A549 (cell line): ENCODE data around the gene ASH1L. TPM values are rescaled to one million over a fixed set of nuclear protein-coding genes. Genes with fewer than 3 reads are reported as not detected.

ENCODE experiments used
- ATAC-seq, 2 experiments: fragments of 200-7000 bp in 1 of 2; fragments of >200 bp in 1 of 2; cut with Nextera tagmentation in 1 of 2; cut with Tn5 transposase in 1 of 2; 3 replicates each; pipeline versions ENCODE4 v1.8.0 to v1.9.1; 2018 to 2020; ENCODE audit warnings: mild to moderate bottlenecking in 1 of 2, moderate library complexity in 1 of 2
- CTCF ChIA-PET: fragments of 300-600 bp; sonication (Branson Sonifier 250); formaldehyde crosslinking; extraction: SDS; loops from one replicate; lab custom pipeline; 2021; ENCODE audit warnings: antibody characterized with exemption, inconsistent platforms; lab: Yijun Ruan, JAX
- POLR2A ChIA-PET: fragments of 350-600 bp; formaldehyde crosslinking; extraction: SDS; loops from one replicate; lab custom pipeline; 2021; ENCODE audit warnings: antibody characterized with exemption, inconsistent platforms; lab: Yijun Ruan, JAX
- DNase-seq, 2 experiments: peaks; one replicate each; pipeline versions ENCODE4 v3.0.0 to v3.0.0-alpha.2; 2011 to 2016; ENCODE audit warnings: low read depth in 1 of 2, low spot score in 1 of 2
- FAIRE-seq: peaks from 2 replicates; lab custom pipeline; 2011; peaks lifted over from hg19 to GRCh38; lab: Jason Lieb, UNC
- H3K27ac ChIP-seq, 2 experiments: fragments of >200 bp; sonication (Bioruptor Twin); formaldehyde crosslinking; 3 replicates each; pipeline ENCODE4 v1.5.1; 2016 to 2017
- H3K4me1 ChIP-seq: fragments of >200 bp; sonication (Bioruptor Twin); formaldehyde crosslinking; 3 replicates; pipeline ENCODE4 v1.6.1; 2016
- H3K4me2 ChIP-seq: fragments of >200 bp; sonication (Bioruptor Twin); formaldehyde crosslinking; 3 replicates; pipeline ENCODE4 v1.6.1; 2016
- H3K4me3 ChIP-seq: fragments of >200 bp; sonication (Bioruptor Twin); formaldehyde crosslinking; 3 replicates; pipeline ENCODE4 v1.5.1; 2016
- H3K9me3 ChIP-seq: fragments of >200 bp; sonication (Bioruptor Twin); formaldehyde crosslinking; 3 replicates; pipeline ENCODE4 v1.6.1; 2016
- BHLHE40 ChIP-seq: IDR thresholded peaks from 2 replicates; pipeline ENCODE4 v1.6.1; 2012; ENCODE audit warnings: low read depth, low read length, inconsistent platforms
- CBX8 ChIP-seq: fragments of 200-600 bp; sonication (generic); IDR thresholded peaks from 2 replicates; pipeline ENCODE4 v1.6.1; 2016
- ESRRA ChIP-seq: fragments of 150-350 bp; IDR thresholded peaks from 2 replicates; pipeline ENCODE4 v1.6.1; 2014; ENCODE audit warnings: mild to moderate bottlenecking, low read length, borderline replicate concordance
- FOSB ChIP-seq: fragments of 250-450 bp; sonication (Bioruptor Pico); IDR thresholded peaks from 2 replicates; pipeline ENCODE4 v1.5.0; 2020; ENCODE audit warnings: mild to moderate bottlenecking, moderate library complexity
- FOSL2 ChIP-seq, 2 experiments: fragments of 450-650 bp in 1 of 2; fragments of >200 bp in 1 of 2; sonication (Bioruptor Twin) in 1 of 2; formaldehyde crosslinking; IDR thresholded peaks; 2 replicates each; pipeline versions ENCODE4 v1.5.0 to v1.6.1; 2016 to 2020; ENCODE audit warnings: mild to moderate bottlenecking in 1 of 2, moderate library complexity in 1 of 2
- HEYL ChIP-seq: fragments of 250-450 bp; sonication (Bioruptor Pico); IDR thresholded peaks from 2 replicates; pipeline ENCODE4 v1.8.0; 2021; ENCODE audit warnings: mild to moderate bottlenecking, moderate library complexity
- HOXB13 ChIP-seq: fragments of 250-450 bp; sonication (Bioruptor Pico); IDR thresholded peaks from 2 replicates; pipeline ENCODE4 v1.5.0; 2020; ENCODE audit warnings: low read depth, mild to moderate bottlenecking, moderate library complexity
- HOXB5 ChIP-seq: fragments of 250-450 bp; sonication (Bioruptor Pico); IDR thresholded peaks from 2 replicates; pipeline ENCODE4 v1.5.0; 2020; ENCODE audit warnings: mild to moderate bottlenecking, moderate library complexity
- MYC ChIP-seq: IDR thresholded peaks from 2 replicates; pipeline ENCODE4 v1.6.1; 2012; ENCODE audit warnings: mild to moderate bottlenecking, inconsistent platforms, low read length, improper control_type of control experiment, borderline replicate concordance
- PHF8 ChIP-seq: fragments of 200-600 bp; sonication (generic); IDR thresholded peaks from 2 replicates; pipeline ENCODE4 v1.6.1; 2016; ENCODE audit warnings: low read depth, mild to moderate bottlenecking, antibody characterized with exemption, moderate library complexity, borderline replicate concordance
- POLR2AphosphoS2 ChIP-seq: conservative IDR thresholded peaks from 2 replicates; pipeline ENCODE4 v1.6.1; 2012; ENCODE audit warnings: low read length, improper control_type of control experiment, inconsistent platforms
- RAD21 ChIP-seq, 2 experiments: fragments of >200 bp in 1 of 2; sonication (Bioruptor Twin) in 1 of 2; formaldehyde crosslinking in 1 of 2; IDR thresholded peaks in 1 of 2; conservative IDR thresholded peaks in 1 of 2; 2 replicates in 1 of 2; 3 replicates in 1 of 2; pipeline ENCODE4 v1.6.1; 2012 to 2018; ENCODE audit warnings: inconsistent platforms in 1 of 2
- RCOR1 ChIP-seq: fragments of 150-350 bp; IDR thresholded peaks from 2 replicates; pipeline ENCODE4 v1.6.1; 2014; ENCODE audit warnings: antibody characterized with exemption, low read length, low read depth
- ZFP36 ChIP-seq: fragments of 450-650 bp; IDR thresholded peaks from 2 replicates; pipeline ENCODE4 v1.6.1; 2014; ENCODE audit warnings: borderline replicate concordance; ENCODE audit not compliant: partially characterized antibody
- ZSCAN20 ChIP-seq: fragments of 250-450 bp; sonication (Bioruptor Pico); IDR thresholded peaks from 2 replicates; pipeline ENCODE4 v1.8.0; 2022; ENCODE audit warnings: mild to moderate bottlenecking, moderate library complexity
- WGBS: methylation state at CpG from one replicate; pipeline ENCODE4 v1.1.6; 2017; ENCODE audit errors: missing lambda C conversion rate; 5-methylcytosine and 5-hydroxymethylcytosine counted together
- polyA plus RNA-seq, 4 experiments: library from polyadenylated mRNA; depleted of rRNA in 3 of 4; stranded (reverse); fragments of >200 nt; fragmentation: RNase III in 1 of 4; extraction: RNeasy Plus Mini Kit Qiagen cat#74134 plus additional on column Dnase treatment in 1 of 4; gene quantifications; 2 replicates in 3 of 4; 3 replicates in 1 of 4; pipeline ENCODE4 v1.2.3, GENCODE V29; 2011 to 2017
- TF ChIP-seq, protein P1 (sequence below): fragments of 150-350 bp; IDR thresholded peaks from 2 replicates; pipeline ENCODE4 v1.6.1; 2014; ENCODE audit warnings: low read depth, mild to moderate bottlenecking, low read length
- TF ChIP-seq, protein P2 (sequence below): fragments of >200 bp; sonication (Bioruptor Twin); formaldehyde crosslinking; IDR thresholded peaks from 2 replicates; pipeline ENCODE4 v1.6.1; 2016
- TF ChIP-seq, protein P3 (sequence below): fragments of 450-650 bp; IDR thresholded peaks from 2 replicates; pipeline ENCODE4 v1.6.1; 2014; ENCODE audit warnings: antibody characterized with exemption
- TF ChIP-seq, protein P4 (sequence below): IDR thresholded peaks from 2 replicates; pipeline ENCODE4 v1.6.1; 2012
- TF ChIP-seq, protein P5 (sequence below): IDR thresholded peaks from 2 replicates; pipeline ENCODE4 v1.6.1; 2012

The ASH1L gene
- polyA plus RNA-seq, 2 of the 4 experiments (the other 2 are of a cell fraction), result 10.0 to 32.8 TPM

DNA sequence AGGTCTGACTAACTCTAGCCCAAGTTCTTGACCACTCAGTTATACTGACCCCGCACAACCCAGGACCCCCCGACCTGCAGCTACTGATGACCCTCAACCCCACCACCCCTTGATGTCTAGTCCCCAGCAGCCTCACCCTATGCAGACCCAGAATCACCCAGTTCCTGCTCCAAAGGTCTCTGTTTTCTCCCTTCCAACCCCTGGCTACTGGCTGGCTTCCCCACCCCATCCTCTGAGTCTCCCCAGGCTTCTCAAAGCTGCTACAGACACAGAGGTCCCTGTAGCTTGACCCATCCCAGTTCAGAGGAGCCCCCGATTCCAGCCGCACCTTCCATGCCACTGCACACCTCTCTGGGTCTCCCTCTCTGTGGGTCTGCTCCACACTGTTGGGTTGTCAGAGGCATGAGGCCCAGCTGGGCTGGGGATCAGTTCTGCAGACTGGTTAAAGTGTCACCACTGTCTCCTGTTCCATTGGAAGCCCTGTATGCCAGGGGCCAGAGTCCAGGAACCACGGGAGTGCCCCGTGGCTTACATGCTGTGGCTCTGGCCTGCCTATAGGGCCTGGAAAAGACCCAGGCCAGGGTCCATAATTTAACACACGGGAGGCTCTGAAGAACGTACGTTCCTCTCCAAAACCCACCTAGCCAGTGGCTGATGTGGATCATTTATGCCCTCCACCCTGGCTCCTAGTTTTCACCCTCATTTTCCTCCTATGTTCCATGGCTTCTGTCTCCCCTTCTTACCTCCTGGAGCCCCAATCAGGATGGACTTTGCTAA, 261.9 kb downstream of the ASH1L start:
- Histone ChIP-seq H3K4me3 (no peak overlapping the region), H3K27ac (no peak overlapping the region), H3K4me2 (no peak overlapping the region), H3K9me3 (no peaks in the 10 kb centered on the region), H3K4me1 (peaks cover 9% of the 10 kb centered on the region; the same call in 2 of the 3 replicates)
- POLR2A ChIA-PET, result no interaction called here
- CTCF ChIA-PET, result interaction anchor here (0.9 to 3.5 kb wide), 8 partner anchors 13 to 50 kb away, joined by 3 to 14 read pairs (median 5); no protein-coding TSS in a partner anchor
- FAIRE-seq (no peak), ATAC-seq (no peak; a peak in 2 of 6 replicates), DNase-seq (no peak)
- TF ChIP-seq CBX8, result no peak
- TF ChIP-seq, protein P1, sequence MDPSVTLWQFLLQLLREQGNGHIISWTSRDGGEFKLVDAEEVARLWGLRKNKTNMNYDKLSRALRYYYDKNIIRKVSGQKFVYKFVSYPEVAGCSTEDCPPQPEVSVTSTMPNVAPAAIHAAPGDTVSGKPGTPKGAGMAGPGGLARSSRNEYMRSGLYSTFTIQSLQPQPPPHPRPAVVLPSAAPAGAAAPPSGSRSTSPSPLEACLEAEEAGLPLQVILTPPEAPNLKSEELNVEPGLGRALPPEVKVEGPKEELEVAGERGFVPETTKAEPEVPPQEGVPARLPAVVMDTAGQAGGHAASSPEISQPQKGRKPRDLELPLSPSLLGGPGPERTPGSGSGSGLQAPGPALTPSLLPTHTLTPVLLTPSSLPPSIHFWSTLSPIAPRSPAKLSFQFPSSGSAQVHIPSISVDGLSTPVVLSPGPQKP, result no peak
- TF ChIP-seq PHF8, result no peak
- no peak for TF ChIP-seq ZFP36
- no peak for TF ChIP-seq HEYL (CRISPR knock-in tag)
- no peak for TF ChIP-seq HOXB5
- no peak for TF ChIP-seq RCOR1
- TF ChIP-seq BHLHE40, result no peak
- no peak for TF ChIP-seq POLR2AphosphoS2
- no peak for TF ChIP-seq HOXB13 (CRISPR knock-in tag)
- no peak for TF ChIP-seq RAD21 (conservative IDR thresholded peaks at IDR 0.05 in 1 of 2, IDR thresholded peaks at IDR 0.05 in 1 of 2)
- 62% methylated on average over 9 of the region's 9 CpGs for WGBS

DNA sequence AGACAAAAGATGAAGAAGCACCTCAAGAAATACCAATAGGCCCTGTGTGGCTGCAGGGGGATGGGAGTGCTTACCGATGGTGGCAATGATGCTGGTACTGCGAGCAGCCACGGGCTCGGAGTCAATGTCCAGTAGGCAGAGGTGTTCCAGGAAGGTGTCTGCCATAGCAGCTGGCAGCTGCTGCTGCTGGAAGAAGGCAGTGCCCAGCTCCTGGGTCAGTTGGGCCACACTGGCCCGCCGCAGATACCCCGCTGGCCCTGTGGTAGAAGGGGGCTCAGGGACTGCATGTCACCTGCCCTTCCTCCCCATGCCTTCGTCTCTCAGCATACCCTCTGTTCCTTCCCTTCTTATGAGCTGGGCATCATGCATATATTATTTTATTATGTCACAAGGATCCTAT, 262.6 kb downstream of the ASH1L start:
- FAIRE-seq, result no peak
- POLR2A ChIA-PET, result no interaction called here
- Histone ChIP-seq H3K4me2 (no peak overlapping the region), H3K4me1 (0 out of 3 replicates have a peak, but pooled peaks cover 4% of the 10 kb centered on the region), H3K9me3 (no peaks in the 10 kb centered on the region), H3K27ac (no peak overlapping the region), H3K4me3 (no peak overlapping the region)
- DNase-seq, result no peak
- CTCF ChIA-PET, result interaction anchor here (0.9 to 3.5 kb wide), 7 partner anchors 16 to 49 kb away, joined by 3 to 14 read pairs (median 7); no protein-coding TSS in a partner anchor
- WGBS, result 88% methylated on average over 8 of the region's 8 CpGs
- no peak for TF ChIP-seq FOSL2 (IDR thresholded peaks at IDR 0.05)
- no peak for TF ChIP-seq FOSL2 (CRISPR knock-in tag; IDR thresholded peaks at IDR 0.05)
- TF ChIP-seq MYC, result no peak
- no peak for TF ChIP-seq FOSB (CRISPR knock-in tag)
- TF ChIP-seq ESRRA, result no peak
- TF ChIP-seq, protein P2, sequence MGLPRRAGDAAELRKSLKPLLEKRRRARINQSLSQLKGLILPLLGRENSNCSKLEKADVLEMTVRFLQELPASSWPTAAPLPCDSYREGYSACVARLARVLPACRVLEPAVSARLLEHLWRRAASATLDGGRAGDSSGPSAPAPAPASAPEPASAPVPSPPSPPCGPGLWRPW, result no peak
- TF ChIP-seq, protein P3, sequence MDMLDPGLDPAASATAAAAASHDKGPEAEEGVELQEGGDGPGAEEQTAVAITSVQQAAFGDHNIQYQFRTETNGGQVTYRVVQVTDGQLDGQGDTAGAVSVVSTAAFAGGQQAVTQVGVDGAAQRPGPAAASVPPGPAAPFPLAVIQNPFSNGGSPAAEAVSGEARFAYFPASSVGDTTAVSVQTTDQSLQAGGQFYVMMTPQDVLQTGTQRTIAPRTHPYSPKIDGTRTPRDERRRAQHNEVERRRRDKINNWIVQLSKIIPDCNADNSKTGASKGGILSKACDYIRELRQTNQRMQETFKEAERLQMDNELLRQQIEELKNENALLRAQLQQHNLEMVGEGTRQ, result no peak
- TF ChIP-seq, protein P4, sequence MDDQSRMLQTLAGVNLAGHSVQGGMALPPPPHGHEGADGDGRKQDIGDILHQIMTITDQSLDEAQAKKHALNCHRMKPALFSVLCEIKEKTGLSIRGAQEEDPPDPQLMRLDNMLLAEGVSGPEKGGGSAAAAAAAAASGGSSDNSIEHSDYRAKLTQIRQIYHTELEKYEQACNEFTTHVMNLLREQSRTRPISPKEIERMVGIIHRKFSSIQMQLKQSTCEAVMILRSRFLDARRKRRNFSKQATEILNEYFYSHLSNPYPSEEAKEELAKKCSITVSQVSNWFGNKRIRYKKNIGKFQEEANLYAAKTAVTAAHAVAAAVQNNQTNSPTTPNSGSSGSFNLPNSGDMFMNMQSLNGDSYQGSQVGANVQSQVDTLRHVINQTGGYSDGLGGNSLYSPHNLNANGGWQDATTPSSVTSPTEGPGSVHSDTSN, result no peak
- TF ChIP-seq, protein P5, sequence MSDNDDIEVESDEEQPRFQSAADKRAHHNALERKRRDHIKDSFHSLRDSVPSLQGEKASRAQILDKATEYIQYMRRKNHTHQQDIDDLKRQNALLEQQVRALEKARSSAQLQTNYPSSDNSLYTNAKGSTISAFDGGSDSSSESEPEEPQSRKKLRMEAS, result no peak
- TF ChIP-seq ZSCAN20, result no peak
- no peak for ATAC-seq
